IMR-90 (cell line): ENCODE measurements around the gene DMRT2.

ENCODE experiments used
- CEBPB ChIP-seq: IDR thresholded peaks from 2 replicates; pipeline ENCODE4 v1.6.1; 2012; ENCODE audit warnings: low read depth, low read length, improper control_type of control experiment
- CTCF ChIP-seq: conservative IDR thresholded peaks from 2 replicates; pipeline ENCODE4 v1.5.1; 2012; ENCODE audit warnings: mild to moderate bottlenecking, low read depth, low read length, improper control_type of control experiment
- ELK1 ChIP-seq: fragments of 150-350 bp; IDR thresholded peaks from 2 replicates; pipeline ENCODE4 v1.6.1; 2016; ENCODE audit warnings: low read depth, mild to moderate bottlenecking, low read length, moderate library complexity, borderline replicate concordance
- FOS ChIP-seq: fragments of 150-350 bp; IDR thresholded peaks from 2 replicates; pipeline ENCODE4 v1.6.1; 2016; ENCODE audit warnings: low read depth, low read length
- MAFK ChIP-seq: IDR thresholded peaks from 2 replicates; pipeline ENCODE4 v1.6.1; 2012; ENCODE audit warnings: low read depth, low read length, improper control_type of control experiment
- MAZ ChIP-seq: IDR thresholded peaks from 2 replicates; pipeline ENCODE4 v1.6.1; 2012; ENCODE audit warnings: low read depth, mild to moderate bottlenecking, low read length, improper control_type of control experiment, moderate library complexity, borderline replicate concordance
- MXI1 ChIP-seq: IDR thresholded peaks from 2 replicates; pipeline ENCODE4 v1.6.1; 2012; ENCODE audit warnings: low read depth, mild to moderate bottlenecking, low read length, moderate library complexity, borderline replicate concordance
- POLR2A ChIP-seq: IDR thresholded peaks from 2 replicates; pipeline ENCODE4 v1.6.1; 2012; ENCODE audit warnings: mild to moderate bottlenecking, low read depth, low read length
- RAD21 ChIP-seq: IDR thresholded peaks from 2 replicates; pipeline ENCODE4 v1.6.1; 2012; ENCODE audit warnings: low read length, improper control_type of control experiment
- RCOR1 ChIP-seq: IDR thresholded peaks from 2 replicates; pipeline ENCODE4 v1.6.1; 2012; ENCODE audit warnings: mild to moderate bottlenecking, low read length, improper control_type of control experiment; ENCODE audit not compliant: insufficient replicate concordance
- RFX5 ChIP-seq: IDR thresholded peaks from 2 replicates; pipeline ENCODE4 v1.8.0; 2012; ENCODE audit warnings: low read depth, mild to moderate bottlenecking, low read length, moderate library complexity
- SMC3 ChIP-seq: fragments of 150-350 bp; IDR thresholded peaks from 2 replicates; pipeline ENCODE4 v1.6.1; 2016; ENCODE audit warnings: low read depth, mild to moderate bottlenecking, antibody characterized with exemption, low read length, moderate library complexity
- USF2 ChIP-seq: fragments of 150-350 bp; IDR thresholded peaks from 2 replicates; pipeline ENCODE4 v1.6.1; 2017; ENCODE audit warnings: mild to moderate bottlenecking, antibody characterized with exemption, low read length, low read depth

GRCh38 chr9:1001838-1002237 lies 48.3 kb upstream of the DMRT2 start:
- no peak for TF ChIP-seq CTCF
- no peak for TF ChIP-seq POLR2A
- no peak for TF ChIP-seq RCOR1
- no peak for TF ChIP-seq MAFK
- no peak for TF ChIP-seq CEBPB
- no peak for TF ChIP-seq RAD21
- TF ChIP-seq SMC3, result no peak
- TF ChIP-seq MXI1, result no peak
- no peak for TF ChIP-seq ELK1
- TF ChIP-seq MAZ, result no peak
- no peak for TF ChIP-seq USF2
- no peak for TF ChIP-seq RFX5
- TF ChIP-seq FOS, result no peak
